GM19463 (cell line): ENCODE data around the gene SERAC1.
"Not testable (repeated sequence)": the region's sequence is repeated elsewhere in the genome, so short reads cannot be mapped to it uniquely, and the experiment has no call there.

Source experiments
- ATAC-seq: cut with Tn5 transposase; IDR thresholded peaks from one replicate; pipeline ENCODE4 v1.9.1; 2021; ENCODE audit warnings: mild to moderate bottlenecking, moderate library complexity; ENCODE audit not compliant: unreplicated experiment

Gene SERAC1

GRCh38 chr6:158175111-158175510 lies 7.0 kb upstream of the SERAC1 start:
- ATAC-seq: no peak

- no peak for ATAC-seq
Observed at GRCh38 chr6:158174514-158174913, 6.5 kb upstream of the SERAC1 start.

GRCh38 chr6:158174024-158174423 lies 6.0 kb upstream of the SERAC1 start:
- no peak for ATAC-seq

- no peak for ATAC-seq
Observed at GRCh38 chr6:158172001-158172400, 3.9 kb upstream of the SERAC1 start.

- no peak for ATAC-seq
Observed at GRCh38 chr6:158170656-158171081, 2.6 kb upstream of the SERAC1 start.

- not testable (repeated sequence) for ATAC-seq
Observed at GRCh38 chr6:158169634-158170033, 1.6 kb upstream of the SERAC1 start.

GRCh38 chr6:158165919-158166416 lies 2.1 kb downstream of the SERAC1 start:
- no peak for ATAC-seq

GRCh38 chr6:158164579-158165170 lies 3.4 kb downstream of the SERAC1 start:
- no peak for ATAC-seq

GRCh38 chr6:158161566-158162254 lies 6.4 kb downstream of the SERAC1 start:
- ATAC-seq: no peak

GRCh38 chr6:158160932-158161539 lies 7.0 kb downstream of the SERAC1 start:
- ATAC-seq: no peak

GRCh38 chr6:158158748-158159147 lies 9.3 kb downstream of the SERAC1 start:
- no peak for ATAC-seq

GRCh38 chr6:158158123-158158522 lies 9.9 kb downstream of the SERAC1 start:
- ATAC-seq: no peak

GRCh38 chr6:158157064-158157764 lies 10.8 kb downstream of the SERAC1 start:
- ATAC-seq: no peak

- no peak for ATAC-seq
Observed at GRCh38 chr6:158154816-158155215, 13.2 kb downstream of the SERAC1 start.

GRCh38 chr6:158153576-158153975 lies 14.5 kb downstream of the SERAC1 start:
- no peak for ATAC-seq

GRCh38 chr6:158152659-158153058 lies 15.4 kb downstream of the SERAC1 start:
- ATAC-seq: no peak

- not testable (repeated sequence) for ATAC-seq
Observed at GRCh38 chr6:158152025-158152424, 16.0 kb downstream of the SERAC1 start.

GRCh38 chr6:158150701-158151100 lies 17.4 kb downstream of the SERAC1 start:
- ATAC-seq: no peak

GRCh38 chr6:158149641-158150040 lies 18.4 kb downstream of the SERAC1 start:
- no peak for ATAC-seq

GRCh38 chr6:158143700-158144099 lies 24.4 kb downstream of the SERAC1 start:
- no peak for ATAC-seq

GRCh38 chr6:158142789-158143188 lies 25.3 kb downstream of the SERAC1 start:
- ATAC-seq: no peak
